Peyer's patch (tissue), 4 donors: ENCODE measurements around the gene EXD3. TPM values are rescaled to one million over a fixed set of nuclear protein-coding genes. Genes with fewer than 3 reads are reported as not detected.

ENCODE experiments used
- DNase-seq, 3 donors: peaks; one replicate each; pipeline ENCODE4 v3.0.0-alpha.2; 2017 to 2019
- H3K27ac ChIP-seq, 4 donors: fragments of 200-600 bp; sonication (generic); one replicate each; pipeline ENCODE4 v1.5.1; 2016 to 2019
- H3K27me3 ChIP-seq, 2 donors: fragments of 200-600 bp; sonication (generic); one replicate each; pipeline ENCODE4 v1.5.1; 2019
- H3K36me3 ChIP-seq, 3 donors: fragments of 200-600 bp; sonication (generic); one replicate each; pipeline ENCODE4 v1.5.1; 2016 to 2019
- H3K4me1 ChIP-seq, 4 donors: fragments of 200-600 bp; sonication (generic); one replicate each; pipeline ENCODE4 v1.5.1; 2016 to 2019
- H3K4me3 ChIP-seq, 4 donors: fragments of 200-600 bp; sonication (generic); 1 replicate in 3 of 4; 2 replicates in 1 of 4; pipeline ENCODE4 v1.5.1; 2016 to 2019; ENCODE audit warnings: mild to moderate bottlenecking in 1 of 4
- H3K9me3 ChIP-seq, 4 donors: fragments of 200-600 bp; sonication (generic); one replicate each; pipeline ENCODE4 v1.5.1; 2016 to 2019; ENCODE audit warnings: mild to moderate bottlenecking in 1 of 4
- CTCF ChIP-seq, 6 experiments: fragments of 450-650 bp in 4 of 6; fragments of 200-600 bp in 2 of 6; sonication (generic) in 1 of 6; IDR thresholded peaks; one replicate each; pipeline ENCODE4 v1.5.1; 2017 to 2019; ENCODE audit warnings: antibody characterized with exemption in 6 of 6, mild to moderate bottlenecking in 3 of 6, moderate library complexity in 1 of 6
- POLR2A ChIP-seq, 2 donors: fragments of 450-650 bp; IDR thresholded peaks; one replicate each; pipeline ENCODE4 v1.5.1; 2017; ENCODE audit warnings: antibody characterized with exemption in 2 of 2, mild to moderate bottlenecking in 2 of 2, moderate library complexity in 2 of 2
- total RNA-seq, 4 donors: library from RNA; depleted of rRNA; stranded (reverse); fragments of >200 nt; gene quantifications; one replicate each; pipeline ENCODE4 v1.1.0, GENCODE V29; 2016

The EXD3 gene
- total RNA-seq, 4 donors from 2014 or later: 38.7 to 82.4 (median 61.6) TPM

- peaks cover 0 to 19% (median 0%) of the 10 kb centered on the region in 4 donors for H3K4me1 ChIP-seq
- no peak overlapping the region for H3K27ac ChIP-seq
- peaks cover 0 to 10% (median 0%) of the 10 kb centered on the region in 3 donors for H3K36me3 ChIP-seq
- H3K27me3 ChIP-seq: no peaks in the 10 kb centered on the region
- TF ChIP-seq CTCF (IDR thresholded peaks at IDR 0.05) (no peak), POLR2A (IDR thresholded peaks at IDR 0.05) (no peak)
- DNase-seq: no peak
- H3K9me3 ChIP-seq: no peaks in the 10 kb centered on the region
- no peak overlapping the region for H3K4me3 ChIP-seq
Measured at GRCh38 chr9:137396634-137397367, 26.2 kb downstream of the EXD3 start.

GRCh38 chr9:137396227-137396626 is 26.7 kb downstream of the EXD3 start:
- Histone ChIP-seq H3K27ac (no peak overlapping the region), H3K4me3 (no peak overlapping the region), H3K36me3 (peaks cover 0 to 10% (median 0%) of the 10 kb centered on the region in 3 donors), H3K9me3 (no peaks in the 10 kb centered on the region), H3K4me1 (peaks cover 0 to 23% (median 0%) of the 10 kb centered on the region in 4 donors), H3K27me3 (no peaks in the 10 kb centered on the region)
- TF ChIP-seq POLR2A (IDR thresholded peaks at IDR 0.05) (no peak), CTCF (IDR thresholded peaks at IDR 0.05) (no peak)
- no peak for DNase-seq

GRCh38 chr9:137395666-137396010 is 27.3 kb downstream of the EXD3 start:
- Histone ChIP-seq H3K27me3 (no peaks in the 10 kb centered on the region), H3K27ac (no peak overlapping the region), H3K36me3 (peaks cover 0 to 10% (median 0%) of the 10 kb centered on the region in 3 donors), H3K9me3 (no peaks in the 10 kb centered on the region), H3K4me1 (peaks cover 0 to 26% (median 0%) of the 10 kb centered on the region in 4 donors), H3K4me3 (no peak overlapping the region)
- no peak for DNase-seq
- TF ChIP-seq CTCF (IDR thresholded peaks at IDR 0.05) (no peak), POLR2A (IDR thresholded peaks at IDR 0.05) (no peak)

GRCh38 chr9:137394866-137395665 is 27.9 kb downstream of the EXD3 start:
- Histone ChIP-seq H3K4me1 (peaks cover 0 to 22% (median 0%) of the 10 kb centered on the region in 4 donors), H3K27me3 (no peaks in the 10 kb centered on the region), H3K36me3 (peaks cover 0 to 10% (median 0%) of the 10 kb centered on the region in 3 donors), H3K9me3 (no peaks in the 10 kb centered on the region), H3K27ac (no peak overlapping the region), H3K4me3 (no peak overlapping the region)
- TF ChIP-seq POLR2A (IDR thresholded peaks at IDR 0.05) (no peak), CTCF (IDR thresholded peaks at IDR 0.05) (no peak)
- DNase-seq: no peak

GRCh38 chr9:137393176-137394150 is 29.5 kb downstream of the EXD3 start:
- no peak for DNase-seq
- Histone ChIP-seq H3K27me3 (no peaks in the 10 kb centered on the region), H3K36me3 (peaks cover 0 to 10% (median 0%) of the 10 kb centered on the region in 3 donors), H3K9me3 (no peaks in the 10 kb centered on the region), H3K4me3 (no peak overlapping the region), H3K4me1 (peaks cover 0 to 15% (median 0%) of the 10 kb centered on the region in 4 donors), H3K27ac (no peak overlapping the region)
- TF ChIP-seq CTCF (IDR thresholded peaks at IDR 0.05): no peak
- no peak for TF ChIP-seq POLR2A (IDR thresholded peaks at IDR 0.05)
